ENCODE measurements around the gene OCRL.

The OCRL gene

GRCh38 chrX:129581904-129582303 is 41.8 kb downstream of the OCRL start:
- DNase-seq (ENCODE audit: extremely low read depth in 1 of 2, low read depth in 1 of 2): no peak

GRCh38 chrX:129585167-129585566 is 45.1 kb downstream of the OCRL start:
- DNase-seq (ENCODE audit: extremely low read depth in 1 of 2, low read depth in 1 of 2): no peak

- DNase-seq (ENCODE audit: extremely low read depth in 1 of 2, low read depth in 1 of 2): no peak
These were observed 45.6 kb downstream of the OCRL start for GRCh38 chrX:129585691-129586090.

GRCh38 chrX:129586446-129586845 is 46.4 kb downstream of the OCRL start:
- DNase-seq (ENCODE audit: extremely low read depth in 1 of 2, low read depth in 1 of 2): no peak

- no peak for DNase-seq (ENCODE audit: extremely low read depth in 1 of 2, low read depth in 1 of 2)
These were observed 50.5 kb downstream of the OCRL start for GRCh38 chrX:129590596-129590995.

GRCh38 chrX:129593137-129593536 is 53.1 kb downstream of the OCRL start:
- DNase-seq (ENCODE audit: extremely low read depth in 1 of 2, low read depth in 1 of 2): no peak

- no peak for DNase-seq (ENCODE audit: extremely low read depth in 1 of 2, low read depth in 1 of 2)
These were observed 54.7 kb downstream of the OCRL start for GRCh38 chrX:129594781-129595180.

- DNase-seq (ENCODE audit: extremely low read depth in 1 of 2, low read depth in 1 of 2): no peak
These were observed 56.0 kb downstream of the OCRL start for GRCh38 chrX:129596077-129596476.

- DNase-seq (ENCODE audit: extremely low read depth in 1 of 2, low read depth in 1 of 2): no peak
These were observed 57.8 kb downstream of the OCRL start for GRCh38 chrX:129597905-129598304.

GRCh38 chrX:129599499-129599898 is 59.4 kb downstream of the OCRL start:
- no peak for DNase-seq (ENCODE audit: extremely low read depth in 1 of 2, low read depth in 1 of 2)

- no peak for DNase-seq (ENCODE audit: extremely low read depth in 1 of 2, low read depth in 1 of 2)
These were observed 59.9 kb downstream of the OCRL start for GRCh38 chrX:129599996-129600395.

GRCh38 chrX:129600981-129601424 is 60.9 kb downstream of the OCRL start:
- no peak for DNase-seq (ENCODE audit: extremely low read depth in 1 of 2, low read depth in 1 of 2)

- peak in 1 of 2 donors; percentile 24 for DNase-seq (ENCODE audit: extremely low read depth in 1 of 2, low read depth in 1 of 2)
These were observed 66.9 kb downstream of the OCRL start for GRCh38 chrX:129606918-129607317.

GRCh38 chrX:129608496-129608895 is 68.4 kb downstream of the OCRL start:
- no peak for DNase-seq (ENCODE audit: extremely low read depth in 1 of 2, low read depth in 1 of 2)

- DNase-seq (ENCODE audit: extremely low read depth in 1 of 2, low read depth in 1 of 2): no peak
These were observed 69.3 kb downstream of the OCRL start for GRCh38 chrX:129609395-129609794.

GRCh38 chrX:129612396-129612795 is 72.3 kb downstream of the OCRL start:
- no peak for DNase-seq (ENCODE audit: extremely low read depth in 1 of 2, low read depth in 1 of 2)

- no peak for DNase-seq (ENCODE audit: extremely low read depth in 1 of 2, low read depth in 1 of 2)
These were observed 73.5 kb downstream of the OCRL start for GRCh38 chrX:129613596-129613995.

GRCh38 chrX:129614481-129615255 is 74.6 kb downstream of the OCRL start:
- DNase-seq (ENCODE audit: extremely low read depth in 1 of 2, low read depth in 1 of 2): no peak

- no peak for DNase-seq (ENCODE audit: extremely low read depth in 1 of 2, low read depth in 1 of 2)
These were observed 77.4 kb downstream of the OCRL start for GRCh38 chrX:129617420-129617819.

GRCh38 chrX:129618997-129619396 is 78.9 kb downstream of the OCRL start:
- no peak for DNase-seq (ENCODE audit: extremely low read depth in 1 of 2, low read depth in 1 of 2)

GRCh38 chrX:129622757-129623301 is 82.8 kb downstream of the OCRL start:
- no peak for DNase-seq (ENCODE audit: extremely low read depth in 1 of 2, low read depth in 1 of 2)

- DNase-seq (ENCODE audit: extremely low read depth in 1 of 2, low read depth in 1 of 2): no peak
These were observed 86.0 kb downstream of the OCRL start for GRCh38 chrX:129626026-129626425.

GRCh38 chrX:129629837-129630236 is 89.8 kb downstream of the OCRL start:
- DNase-seq (ENCODE audit: extremely low read depth in 1 of 2, low read depth in 1 of 2): no peak
